Endodermal cell (in vitro differentiated cells): ENCODE measurements around the gene ZZZ3. TPM values are rescaled to one million over a fixed set of nuclear protein-coding genes. Genes with fewer than 3 reads are reported as not detected.
"Not testable (repeated sequence)": the region's sequence is repeated elsewhere in the genome, so short reads cannot be mapped to it uniquely, and the experiment has no call there.

ENCODE experiments used
- DNase-seq: peaks from one replicate; pipeline ENCODE4 v3.0.0-alpha.2; 2017
- H3K27ac ChIP-seq: 2 replicates; pipeline ENCODE4 v1.5.1; 2013; ENCODE audit warnings: mild to moderate bottlenecking, low read depth, low read length, moderate library complexity
- H3K27me3 ChIP-seq: 2 replicates; pipeline ENCODE4 v1.6.1; 2013; ENCODE audit warnings: mild to moderate bottlenecking, low read length, moderate library complexity; ENCODE audit not compliant: insufficient read depth, control insufficient read depth, poor library complexity, severe bottlenecking
- H3K36me3 ChIP-seq: 2 replicates; pipeline ENCODE4 v1.7.0; 2013; ENCODE audit warnings: mild to moderate bottlenecking, low read length, moderate library complexity; ENCODE audit not compliant: control insufficient read depth, insufficient read depth
- H3K4me1 ChIP-seq: one replicate; pipeline ENCODE4 v1.7.0; 2013; ENCODE audit warnings: low read length; ENCODE audit not compliant: control insufficient read depth, insufficient read depth
- H3K4me3 ChIP-seq: 2 replicates; pipeline ENCODE4 v1.5.1; 2013; ENCODE audit warnings: mild to moderate bottlenecking, low read length, moderate library complexity
- H3K9ac ChIP-seq: 2 replicates; pipeline ENCODE4 v1.6.1; 2013; ENCODE audit warnings: mild to moderate bottlenecking, low read length, moderate library complexity; ENCODE audit not compliant: poor library complexity, severe bottlenecking; ENCODE audit errors: extremely low read depth
- H3K9me3 ChIP-seq: 2 replicates; pipeline ENCODE4 v1.6.1; 2013; ENCODE audit warnings: mild to moderate bottlenecking, low read length, moderate library complexity; ENCODE audit not compliant: control insufficient read depth
- H3K27ac Mint-ChIP-seq: 2 replicates; pipeline ENCODE4 v1.8.0; 2020; ENCODE audit warnings: mixed read lengths
- H3K27me3 Mint-ChIP-seq: 2 replicates; pipeline ENCODE4 v1.8.0; 2021; ENCODE audit warnings: mild to moderate bottlenecking, mixed read lengths; ENCODE audit not compliant: insufficient read depth
- H3K36me3 Mint-ChIP-seq: 2 replicates; pipeline ENCODE4 v1.8.0; 2020; ENCODE audit warnings: low read depth, mixed read lengths
- H3K4me1 Mint-ChIP-seq: 2 replicates; pipeline ENCODE4 v1.8.0; 2020; ENCODE audit warnings: mixed read lengths
- H3K4me3 Mint-ChIP-seq: 2 replicates; pipeline ENCODE4 v1.8.0; 2020; ENCODE audit warnings: mild to moderate bottlenecking, moderate library complexity, mixed read lengths
- H3K9me3 Mint-ChIP-seq: 2 replicates; pipeline ENCODE4 v1.8.0; 2020; ENCODE audit warnings: mild to moderate bottlenecking, mixed read lengths
- WGBS, 2 experiments: methylation state at CpG; one replicate each; pipeline versions ENCODE4 v1.1.5 to v1.1.7; 2013; ENCODE audit warnings: missing lambda C conversion rate in 2 of 2, mixed read lengths in 1 of 2; ENCODE audit not compliant: insufficient coverage in 1 of 2, insufficient read length in 1 of 2; 5-methylcytosine and 5-hydroxymethylcytosine counted together
- total RNA-seq, 2 donors: library from RNA; stranded (reverse); fragmentation: NEBNext Ultra II Directional in 1 of 2; extraction: Animal tissue kit (Norgen Biotek cat#: 25700) in 1 of 2; gene quantifications; 2 replicates in 1 of 2; 3 replicates in 1 of 2; pipeline ENCODE4 v1.2.1, GENCODE V29; 2021
- TF ChIP-seq, protein P1 (sequence below): fragments of 200-600 bp; sonication (generic); conservative IDR thresholded peaks from 2 replicates; pipeline ENCODE4 v1.5.0; 2021; ENCODE audit warnings: antibody characterized with exemption, mild to moderate bottlenecking

ZZZ3 gene
- total RNA-seq, 2 donors from 2014 or later: 55.4 to 56.2 TPM

DNA sequence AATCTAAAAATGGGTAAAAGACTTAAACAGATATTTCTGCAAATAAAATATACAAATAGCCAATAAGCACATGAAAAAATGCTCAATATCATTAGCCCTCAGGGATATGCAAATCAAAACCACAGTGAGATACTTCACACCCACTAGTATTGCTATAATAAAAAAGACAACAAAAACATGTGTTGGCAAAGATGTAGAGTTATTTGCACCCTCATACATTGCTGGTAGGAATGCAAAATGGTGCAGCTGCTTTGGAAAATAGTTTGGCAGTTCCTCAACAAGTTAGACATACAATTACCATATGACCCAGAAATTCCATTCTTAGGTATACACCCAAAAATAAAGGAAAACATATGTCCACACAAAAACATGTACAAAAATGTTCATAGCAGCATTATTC lies 30.2 kb downstream of the ZZZ3 start:
- H3K9me3 ChIP-seq: peaks cover 56% of the 10 kb centered on the region
- H3K4me3 ChIP-seq: no peak overlapping the region
- Mint-ChIP-seq H3K4me1 (peaks cover 17% of the 10 kb centered on the region), H3K9me3 (peaks cover 50% of the 10 kb centered on the region), H3K27me3 (no peaks in the 10 kb centered on the region), H3K27ac (no peak overlapping the region), H3K4me3 (no peak overlapping the region), H3K36me3 (peaks cover 56% of the 10 kb centered on the region)
- H3K27me3 ChIP-seq: no peaks in the 10 kb centered on the region
- no peaks in the 10 kb centered on the region for H3K4me1 ChIP-seq
- DNase-seq: no peak
- H3K36me3 ChIP-seq: peaks cover 33% of the 10 kb centered on the region
- no peak overlapping the region for H3K9ac ChIP-seq
- no peak overlapping the region for H3K27ac ChIP-seq
- TF ChIP-seq, protein P1, sequence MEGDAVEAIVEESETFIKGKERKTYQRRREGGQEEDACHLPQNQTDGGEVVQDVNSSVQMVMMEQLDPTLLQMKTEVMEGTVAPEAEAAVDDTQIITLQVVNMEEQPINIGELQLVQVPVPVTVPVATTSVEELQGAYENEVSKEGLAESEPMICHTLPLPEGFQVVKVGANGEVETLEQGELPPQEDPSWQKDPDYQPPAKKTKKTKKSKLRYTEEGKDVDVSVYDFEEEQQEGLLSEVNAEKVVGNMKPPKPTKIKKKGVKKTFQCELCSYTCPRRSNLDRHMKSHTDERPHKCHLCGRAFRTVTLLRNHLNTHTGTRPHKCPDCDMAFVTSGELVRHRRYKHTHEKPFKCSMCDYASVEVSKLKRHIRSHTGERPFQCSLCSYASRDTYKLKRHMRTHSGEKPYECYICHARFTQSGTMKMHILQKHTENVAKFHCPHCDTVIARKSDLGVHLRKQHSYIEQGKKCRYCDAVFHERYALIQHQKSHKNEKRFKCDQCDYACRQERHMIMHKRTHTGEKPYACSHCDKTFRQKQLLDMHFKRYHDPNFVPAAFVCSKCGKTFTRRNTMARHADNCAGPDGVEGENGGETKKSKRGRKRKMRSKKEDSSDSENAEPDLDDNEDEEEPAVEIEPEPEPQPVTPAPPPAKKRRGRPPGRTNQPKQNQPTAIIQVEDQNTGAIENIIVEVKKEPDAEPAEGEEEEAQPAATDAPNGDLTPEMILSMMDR: no peak

DNA sequence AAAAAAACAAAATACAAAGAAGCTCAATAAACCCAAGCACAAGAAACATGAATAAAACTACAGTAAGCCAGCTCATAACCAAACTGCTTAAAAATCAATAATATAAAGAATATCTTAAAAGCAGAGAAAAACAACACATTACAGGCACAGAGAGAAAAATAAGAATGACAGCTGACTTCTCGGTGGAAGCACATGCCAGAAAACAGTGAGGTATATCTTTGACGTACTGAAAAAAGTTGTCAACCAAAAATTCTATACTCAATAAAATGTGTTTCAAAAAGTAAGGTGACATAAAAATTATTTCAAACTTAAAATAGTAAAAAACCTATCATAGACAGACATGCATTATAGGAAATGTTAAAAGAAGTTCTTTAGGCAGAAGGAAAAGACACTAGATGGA lies 33.3 kb downstream of the ZZZ3 start:
- H3K9me3 Mint-ChIP-seq: peaks cover 45% of the 10 kb centered on the region
- H3K27ac Mint-ChIP-seq: no peak overlapping the region
- no peak for DNase-seq
- no peaks in the 10 kb centered on the region for H3K27me3 ChIP-seq
- no peaks in the 10 kb centered on the region for H3K4me1 Mint-ChIP-seq
- no peaks in the 10 kb centered on the region for H3K4me1 ChIP-seq
- H3K4me3 Mint-ChIP-seq: no peak overlapping the region
- WGBS, 2 experiments: 91% methylated on average over 2 of the region's 2 CpGs; no CpG with 5 or more reads in 1 of the 2 experiments
- peaks cover 48% of the 10 kb centered on the region for H3K9me3 ChIP-seq
- H3K27me3 Mint-ChIP-seq: no peaks in the 10 kb centered on the region
- no peak overlapping the region for H3K27ac ChIP-seq
- H3K36me3 Mint-ChIP-seq: peaks cover 74% of the 10 kb centered on the region
- TF ChIP-seq, protein P1: no peak
- peaks cover 49% of the 10 kb centered on the region for H3K36me3 ChIP-seq
- peak overlapping the region; percentile 18 for H3K4me3 ChIP-seq
- no peak overlapping the region for H3K9ac ChIP-seq

DNA sequence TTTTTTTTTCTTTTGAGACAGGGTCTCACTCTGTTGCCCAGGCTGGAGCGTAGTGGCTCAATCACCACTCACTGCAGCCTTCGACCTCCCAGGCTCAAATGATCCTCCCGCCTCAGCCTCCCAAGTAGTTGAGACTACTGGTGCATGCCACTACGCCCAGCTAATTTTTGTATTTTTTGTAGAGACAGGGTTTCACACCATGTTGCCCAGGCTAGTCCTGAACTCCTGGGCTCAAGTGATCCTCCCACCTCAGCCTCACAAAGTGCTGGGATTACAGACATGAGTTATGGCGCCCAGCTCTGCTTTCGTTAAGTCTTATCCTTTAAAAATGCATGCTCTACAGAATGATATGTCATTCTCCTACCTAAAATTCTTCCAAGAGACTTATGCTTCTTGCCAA lies 36.2 kb downstream of the ZZZ3 start:
- H3K9ac ChIP-seq, H3K4me3 ChIP-seq, H3K4me1 Mint-ChIP-seq, H3K4me3 Mint-ChIP-seq, H3K27me3 ChIP-seq, DNase-seq, H3K27ac ChIP-seq, H3K4me1 ChIP-seq, H3K27ac Mint-ChIP-seq, H3K27me3 Mint-ChIP-seq: not testable (repeated sequence)
- Histone ChIP-seq H3K9me3 (peaks cover 36% of the 10 kb centered on the region), H3K36me3 (peaks cover 45% of the 10 kb centered on the region)
- H3K9me3 Mint-ChIP-seq: peaks cover 30% of the 10 kb centered on the region
- H3K36me3 Mint-ChIP-seq: peaks cover 63% of the 10 kb centered on the region
- WGBS, 2 experiments: 85 to 96% methylated on average over 5 to 6 of the region's 6 CpGs

DNA sequence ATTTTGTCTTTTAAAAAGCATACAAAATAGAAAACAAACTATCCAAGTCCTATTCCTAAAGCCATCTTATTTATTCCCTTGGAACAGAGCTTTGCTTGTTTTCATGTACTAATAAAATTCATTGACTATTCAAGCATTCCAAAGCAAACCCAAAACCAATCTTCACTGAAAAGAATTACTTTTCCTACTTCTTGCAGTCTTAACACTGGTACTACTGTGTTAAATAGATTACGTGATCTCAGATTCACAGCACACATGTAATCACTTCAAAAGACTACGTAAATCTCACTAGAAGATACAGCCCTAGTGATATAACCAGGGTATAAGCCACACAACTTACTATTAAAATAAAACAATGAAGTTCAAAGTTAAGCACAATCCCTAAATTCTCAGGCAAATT lies 39.0 kb downstream of the ZZZ3 start:
- H3K9me3 ChIP-seq: peaks cover 10% of the 10 kb centered on the region
- Mint-ChIP-seq H3K4me1 (no peaks in the 10 kb centered on the region), H3K27ac (no peak overlapping the region), H3K27me3 (no peaks in the 10 kb centered on the region), H3K4me3 (no peak overlapping the region), H3K9me3 (peaks cover 3% of the 10 kb centered on the region), H3K36me3 (peaks cover 53% of the 10 kb centered on the region)
- no peaks in the 10 kb centered on the region for H3K27me3 ChIP-seq
- no peaks in the 10 kb centered on the region for H3K4me1 ChIP-seq
- H3K36me3 ChIP-seq: peaks cover 41% of the 10 kb centered on the region
- H3K9ac ChIP-seq: no peak overlapping the region
- TF ChIP-seq, protein P1: no peak
- DNase-seq: no peak
- no peak overlapping the region for H3K27ac ChIP-seq
- 96 to 100% methylated on average over 2 of the region's 2 CpGs for WGBS, 2 experiments
- H3K4me3 ChIP-seq: no peak overlapping the region
